Measurements from ENCODE around the gene TMEM143. TPM values are rescaled to one million over a fixed set of nuclear protein-coding genes. Genes with fewer than 3 reads are reported as not detected.

TMEM143 gene
- 4.3 and 4.5 TPM in 2 replicates for total RNA-seq

DNA sequence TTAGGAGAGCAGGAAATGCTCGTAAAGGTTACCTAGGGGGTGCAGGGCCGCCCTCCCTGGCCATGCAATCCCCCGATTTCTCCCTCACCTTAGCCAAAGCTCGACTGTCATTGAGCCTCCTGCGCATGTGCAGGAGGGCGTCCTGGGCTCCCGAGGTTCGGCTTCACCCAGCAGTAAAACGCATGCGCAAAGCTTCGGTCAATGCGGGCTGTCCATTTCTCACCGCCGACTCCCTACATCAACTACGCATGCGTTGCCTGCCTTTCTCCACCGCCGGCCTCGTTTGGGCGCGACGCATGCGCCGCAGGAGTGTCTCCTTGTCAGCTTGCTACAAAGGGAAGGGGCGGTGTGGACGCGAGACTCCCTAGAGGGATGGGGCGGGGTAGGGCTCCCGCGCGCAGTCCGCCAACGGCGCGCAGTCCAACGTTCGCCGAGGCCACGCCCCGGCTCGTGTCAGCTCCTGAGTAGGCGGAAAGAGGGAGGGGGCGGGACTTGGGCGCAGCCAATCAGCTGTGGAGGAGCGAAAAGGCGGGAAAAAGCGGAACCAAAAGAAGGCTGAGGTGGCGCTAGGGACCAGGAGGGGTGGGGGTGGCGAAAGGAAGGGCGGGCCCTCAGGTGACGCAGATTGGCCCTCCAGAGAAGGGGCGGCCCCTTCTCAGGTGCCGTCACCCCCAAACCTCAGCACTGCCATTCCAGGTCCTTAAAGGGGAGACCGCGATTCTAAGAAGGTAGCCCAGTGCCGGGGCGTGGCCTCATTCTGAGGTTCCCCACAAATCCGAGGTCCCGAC is at the start of gene TMEM143, which contains the start of gene SYNGR4:
TSS of gene TMEM143 (minus strand) at position 131 of the 788 bp plus-strand sequence. CDS start at position 111, 20 bp downstream.
TSS of gene SYNGR4 (plus strand) at position 558 of the 788 bp plus-strand sequence. CDS start 1,476 bp downstream, outside the sequence.

DNA sequence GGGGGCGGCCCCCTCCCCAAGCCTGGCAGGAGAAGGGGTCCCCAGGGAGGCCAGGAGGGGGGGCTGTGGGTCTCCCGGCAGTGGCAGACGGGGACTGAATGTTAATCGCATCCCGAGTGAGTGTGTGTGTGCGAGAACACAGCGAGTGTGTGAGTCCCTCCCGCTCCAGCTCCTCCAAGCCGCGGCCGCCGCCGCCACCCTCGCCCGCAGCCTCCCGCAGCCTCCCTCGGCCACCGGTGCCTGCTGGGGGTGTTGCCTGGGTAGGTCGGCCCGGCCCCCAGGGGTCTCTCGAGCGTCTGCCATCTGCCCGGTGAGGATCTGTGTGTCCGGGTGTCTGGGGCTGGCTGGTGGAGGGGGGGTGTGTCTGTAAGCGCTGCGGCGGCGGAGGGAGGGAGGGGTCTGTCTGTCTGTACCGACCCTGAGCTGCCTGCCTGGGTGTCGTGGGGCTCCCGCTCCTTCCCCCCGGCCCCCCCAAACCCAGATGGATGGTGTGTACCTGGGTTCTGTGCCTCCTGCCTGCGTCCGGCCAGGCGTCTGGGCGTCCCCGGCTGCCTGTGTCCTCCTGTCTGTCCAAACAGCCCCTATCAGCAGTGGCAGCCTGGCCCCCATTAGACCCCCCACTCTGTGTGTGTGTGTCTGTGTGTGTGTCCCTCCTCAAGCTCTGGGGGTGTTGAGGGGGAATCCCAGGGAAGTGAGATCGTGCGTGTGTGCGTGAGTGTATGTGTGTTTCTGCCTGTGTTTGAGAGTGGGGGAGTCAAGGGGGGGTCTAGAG is 30.0 kb upstream of the TMEM143 start, which contains the start of gene GRIN2D:
TSS of gene GRIN2D (plus strand) at position 110 of the 772 bp plus-strand sequence. CDS start 4,725 bp downstream, outside the sequence.

DNA sequence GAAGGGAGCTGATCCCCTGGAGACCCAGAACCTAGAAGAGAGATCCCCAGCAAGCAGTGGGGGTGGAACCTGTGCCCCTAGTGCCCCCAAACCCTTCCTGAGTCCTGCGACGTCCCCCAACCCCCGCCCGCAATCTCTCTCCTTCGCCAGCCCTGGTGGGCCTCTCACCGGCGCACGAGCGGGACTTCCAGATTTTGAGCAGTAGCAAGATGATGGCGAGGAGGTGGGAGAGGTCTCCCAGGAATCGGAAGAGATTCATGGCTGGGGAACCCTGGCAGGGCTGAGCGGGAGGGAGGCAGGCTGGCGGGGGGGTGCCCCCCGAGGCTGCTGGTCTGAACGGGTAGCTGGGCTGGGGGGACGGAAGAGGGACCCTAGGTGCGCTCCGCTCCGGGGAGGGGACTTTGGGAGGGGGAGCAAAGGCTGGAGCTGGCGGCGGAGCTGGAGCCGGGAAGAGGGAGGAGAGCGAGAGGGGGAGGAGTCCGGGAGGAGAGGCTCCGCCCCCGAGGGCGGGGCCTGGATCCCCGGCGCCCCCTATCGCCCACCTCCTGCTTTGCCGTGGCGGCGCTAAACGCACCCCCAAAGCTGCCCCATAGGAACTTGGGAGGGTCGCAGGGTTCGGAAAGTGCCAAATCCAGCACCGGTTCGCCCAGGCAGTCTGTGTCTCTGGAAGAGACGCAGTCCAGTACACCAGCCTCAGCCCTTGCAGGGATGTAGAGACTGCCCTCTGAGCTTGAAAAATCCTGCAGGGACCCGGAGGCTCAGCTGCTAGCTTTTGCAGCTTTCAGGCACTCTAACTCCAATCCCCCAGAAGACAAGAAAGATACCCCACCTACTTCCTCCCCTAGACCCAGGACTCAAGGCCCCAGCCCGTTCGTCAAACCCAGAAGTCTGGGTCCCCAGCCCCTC is 27.6 kb upstream of the TMEM143 start, which contains the start of gene KDELR1:
TSS of gene KDELR1 (minus strand) at position 452 of the 906 bp plus-strand sequence. CDS start at position 259, 193 bp downstream.

DNA sequence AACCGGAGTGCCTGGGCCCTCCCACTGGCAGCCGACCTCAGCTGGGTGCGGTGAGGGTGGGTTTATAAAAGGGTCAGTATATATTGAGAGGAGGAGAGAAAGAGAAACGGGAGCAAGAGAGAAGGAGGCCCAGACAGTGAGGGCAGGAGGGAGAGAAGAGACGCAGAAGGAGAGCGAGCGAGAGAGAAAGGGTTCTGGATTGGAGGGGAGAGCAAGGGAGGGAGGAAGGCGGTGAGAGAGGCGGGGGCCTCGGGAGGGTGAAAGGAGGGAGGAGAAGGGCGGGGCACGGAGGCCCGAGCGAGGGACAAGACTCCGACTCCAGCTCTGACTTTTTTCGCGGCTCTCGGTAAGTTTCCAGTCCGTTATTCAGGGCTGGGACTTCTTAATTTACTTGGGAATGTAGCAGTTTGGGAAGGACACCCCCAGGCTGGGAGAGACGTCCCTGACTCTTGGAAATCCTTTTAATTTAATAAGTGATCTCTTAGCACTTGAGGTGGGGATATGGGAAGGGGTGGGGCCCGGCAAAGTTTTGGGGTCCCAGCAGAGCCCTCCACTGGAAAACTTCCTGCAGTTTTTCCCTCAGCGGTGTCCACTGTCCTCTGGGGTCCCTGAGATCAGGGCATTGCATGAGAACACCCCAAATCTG is 38.4 kb downstream of the TMEM143 start, which contains the start of gene EMP3:
TSS of gene EMP3 (plus strand) at position 288 of the 646 bp plus-strand sequence. CDS start 1,293 bp downstream, outside the sequence.

Other genes starting within 250 kb of the TMEM143 start
- 5.3 and 11.1 TPM in 2 replicates for gene LIG1, start 193.6 kb downstream of the TMEM143 start, total RNA-seq
- gene ZSWIM9, start 193.3 kb downstream of the TMEM143 start, total RNA-seq = 1.6 and 4.2 TPM in 2 replicates
- 12.3 and 17.7 TPM in 2 replicates for gene CARD8, start 108.0 kb downstream of the TMEM143 start, total RNA-seq
- 0.94 and 1.9 TPM in 2 replicates for gene ZNF114, start 93.9 kb downstream of the TMEM143 start, total RNA-seq
- gene EMP3, start 38.4 kb downstream of the TMEM143 start, total RNA-seq = 72.7 and 88.5 TPM in 2 replicates
- gene SYNGR4, start 427 bp upstream of the TMEM143 start, total RNA-seq = not detected in 2 replicates
- gene KDELR1, start 27.6 kb upstream of the TMEM143 start, total RNA-seq = 192 and 204 TPM in 2 replicates
- 2.1 and 2.4 TPM in 2 replicates for gene GRIN2D, start 29.7 kb upstream of the TMEM143 start, total RNA-seq
- gene GRWD1, start 82.0 kb upstream of the TMEM143 start, total RNA-seq = 26.4 and 35.5 TPM in 2 replicates
- gene KCNJ14, start 91.6 kb upstream of the TMEM143 start, total RNA-seq = 1.1 and 1.3 TPM in 2 replicates
- gene CYTH2, start 105.4 kb upstream of the TMEM143 start, total RNA-seq = 20.3 and 57.3 TPM in 2 replicates
- not detected in 2 replicates for gene LMTK3, start 147.9 kb upstream of the TMEM143 start, total RNA-seq
- gene SULT2B1, start 188.2 kb upstream of the TMEM143 start, total RNA-seq = not detected in 2 replicates
- gene SPACA4, start 242.8 kb upstream of the TMEM143 start, total RNA-seq = not detected in 2 replicates

Measured in cardiac ventricle fibroblast (primary cell).